Neural cell (in vitro differentiated cells): Measurements from ENCODE around the gene KLF2. TPM values are rescaled to one million over a fixed set of nuclear protein-coding genes. Genes with fewer than 3 reads are reported as not detected.

Source experiments
- H2AFZ ChIP-seq: fragments of 200-600, 300-800 bp; sonication (generic), shearing (Covaris generic); 2 replicates; pipeline ENCODE4 v1.6.0; 2014; ENCODE audit warnings: low read depth, mild to moderate bottlenecking, antibody characterized with exemption, low read length, moderate library complexity
- H3F3A ChIP-seq: fragments of 200-600 bp; shearing (Covaris generic); 2 replicates; pipeline ENCODE4 v1.6.1; 2016; ENCODE audit warnings: mild to moderate bottlenecking, moderate library complexity, mixed read lengths, antibody characterized with exemption, low read length; ENCODE audit not compliant: insufficient read depth, poor library complexity, severe bottlenecking
- H3K27ac ChIP-seq: fragments of 200-600, 300-800 bp; sonication (generic), shearing (Covaris generic); 2 replicates; pipeline ENCODE4 v1.5.1; 2014; ENCODE audit warnings: mild to moderate bottlenecking, low read length, moderate library complexity
- H3K27me3 ChIP-seq: fragments of 300-800, 200-600 bp; sonication (generic), shearing (Covaris generic); 2 replicates; pipeline ENCODE4 v1.6.0; 2014; ENCODE audit warnings: mild to moderate bottlenecking, low read depth, low read length, moderate library complexity; ENCODE audit not compliant: insufficient read depth
- H3K36me3 ChIP-seq: fragments of 300-800, 200-600 bp; sonication (generic), shearing (Covaris generic); 2 replicates; pipeline ENCODE4 v1.5.1; 2014; ENCODE audit warnings: mild to moderate bottlenecking, antibody characterized with exemption, low read length, moderate library complexity; ENCODE audit not compliant: insufficient read depth
- H3K4me2 ChIP-seq: fragments of 300-800, 200-600 bp; sonication (generic), shearing (Covaris generic); 2 replicates; pipeline ENCODE4 v1.6.0; 2014; ENCODE audit warnings: mild to moderate bottlenecking, low read length
- H3K4me3 ChIP-seq: fragments of 300-800, 200-600 bp; sonication (generic), shearing (Covaris generic); 2 replicates; pipeline ENCODE4 v1.5.1; 2014; ENCODE audit warnings: mild to moderate bottlenecking, low read length, moderate library complexity
- H3K79me2 ChIP-seq: fragments of 200-600 bp; shearing (Covaris generic); replicated peaks from 2 replicates; pipeline ENCODE4 v1.6.0; 2014; ENCODE audit warnings: mild to moderate bottlenecking, low read length, moderate library complexity; ENCODE audit not compliant: insufficient read depth
- H3K9ac ChIP-seq: fragments of 300-800, 200-600 bp; sonication (generic), shearing (Covaris generic); 2 replicates; pipeline ENCODE4 v1.6.1; 2016; ENCODE audit warnings: mild to moderate bottlenecking, low read length, mixed read lengths
- H3K9me2 ChIP-seq: fragments of 200-600 bp; shearing (Covaris generic); 2 replicates; pipeline ENCODE4 v1.6.1; 2016; ENCODE audit warnings: mild to moderate bottlenecking, low read length, mixed read lengths; ENCODE audit not compliant: insufficient read depth
- H3K9me3 ChIP-seq: fragments of 200-600, 300-800 bp; sonication (generic), shearing (Covaris generic); 2 replicates; pipeline ENCODE4 v1.6.1; 2016; ENCODE audit warnings: mild to moderate bottlenecking, mixed run types, low read length, moderate library complexity, mixed read lengths
- H4K20me1 ChIP-seq: fragments of 200-600 bp; shearing (Covaris generic); 2 replicates; pipeline ENCODE4 v1.6.1; 2016; ENCODE audit warnings: mild to moderate bottlenecking, mixed run types; ENCODE audit not compliant: insufficient read depth
- EP300 ChIP-seq: fragments of 450-650 bp; conservative IDR thresholded peaks from 2 replicates; pipeline ENCODE4 v1.6.1; 2014; ENCODE audit warnings: antibody characterized with exemption, mild to moderate bottlenecking, moderate library complexity; ENCODE audit not compliant: poor library complexity, severe bottlenecking
- EZH2 ChIP-seq: fragments of 200-600, 300-800 bp; shearing (Covaris generic), sonication (generic); IDR thresholded peaks from 2 replicates; pipeline ENCODE4 v1.6.1; 2014; ENCODE audit warnings: antibody characterized with exemption, low read length, borderline replicate concordance, mild to moderate bottlenecking; ENCODE audit not compliant: insufficient read depth, poor library complexity, severe bottlenecking
- MXI1 ChIP-seq: fragments of 450-650 bp; conservative IDR thresholded peaks from 2 replicates; pipeline ENCODE4 v1.6.1; 2014; ENCODE audit warnings: antibody characterized with exemption, mild to moderate bottlenecking; ENCODE audit not compliant: poor library complexity, severe bottlenecking
- POLR2AphosphoS5 ChIP-seq: IDR thresholded peaks from 2 replicates; pipeline ENCODE4 v1.6.1; 2012
- RAD21 ChIP-seq: fragments of 450-650 bp; conservative IDR thresholded peaks from 2 replicates; pipeline ENCODE4 v1.6.1; 2014; ENCODE audit warnings: antibody characterized with exemption, mild to moderate bottlenecking, moderate library complexity
- SMC3 ChIP-seq: fragments of 450-650 bp; conservative IDR thresholded peaks from 2 replicates; pipeline ENCODE4 v1.6.1; 2014; ENCODE audit warnings: antibody characterized with exemption, mild to moderate bottlenecking, moderate library complexity; ENCODE audit not compliant: poor library complexity
- TAF1 ChIP-seq: IDR thresholded peaks from 2 replicates; pipeline ENCODE4 v1.6.1; 2012; ENCODE audit warnings: low read depth
- polyA plus RNA-seq: library from polyadenylated mRNA; depleted of rRNA; stranded (reverse); fragments of >200 nt; gene quantifications from 2 replicates; pipeline ENCODE4 v1.2.3, GENCODE V29; 2014
- TF ChIP-seq, protein P1 (sequence below): fragments of 450-650 bp; IDR thresholded peaks from 2 replicates; pipeline ENCODE4 v1.5.1; 2014; ENCODE audit warnings: antibody characterized with exemption, mild to moderate bottlenecking, moderate library complexity; ENCODE audit not compliant: poor library complexity, severe bottlenecking
- TF ChIP-seq, protein P2 (sequence below): IDR thresholded peaks from 2 replicates; pipeline ENCODE4 v1.6.1; 2012; ENCODE audit warnings: borderline replicate concordance

The KLF2 gene
- polyA plus RNA-seq, 1 donor from 2014 or later: 0.15 TPM

DNA sequence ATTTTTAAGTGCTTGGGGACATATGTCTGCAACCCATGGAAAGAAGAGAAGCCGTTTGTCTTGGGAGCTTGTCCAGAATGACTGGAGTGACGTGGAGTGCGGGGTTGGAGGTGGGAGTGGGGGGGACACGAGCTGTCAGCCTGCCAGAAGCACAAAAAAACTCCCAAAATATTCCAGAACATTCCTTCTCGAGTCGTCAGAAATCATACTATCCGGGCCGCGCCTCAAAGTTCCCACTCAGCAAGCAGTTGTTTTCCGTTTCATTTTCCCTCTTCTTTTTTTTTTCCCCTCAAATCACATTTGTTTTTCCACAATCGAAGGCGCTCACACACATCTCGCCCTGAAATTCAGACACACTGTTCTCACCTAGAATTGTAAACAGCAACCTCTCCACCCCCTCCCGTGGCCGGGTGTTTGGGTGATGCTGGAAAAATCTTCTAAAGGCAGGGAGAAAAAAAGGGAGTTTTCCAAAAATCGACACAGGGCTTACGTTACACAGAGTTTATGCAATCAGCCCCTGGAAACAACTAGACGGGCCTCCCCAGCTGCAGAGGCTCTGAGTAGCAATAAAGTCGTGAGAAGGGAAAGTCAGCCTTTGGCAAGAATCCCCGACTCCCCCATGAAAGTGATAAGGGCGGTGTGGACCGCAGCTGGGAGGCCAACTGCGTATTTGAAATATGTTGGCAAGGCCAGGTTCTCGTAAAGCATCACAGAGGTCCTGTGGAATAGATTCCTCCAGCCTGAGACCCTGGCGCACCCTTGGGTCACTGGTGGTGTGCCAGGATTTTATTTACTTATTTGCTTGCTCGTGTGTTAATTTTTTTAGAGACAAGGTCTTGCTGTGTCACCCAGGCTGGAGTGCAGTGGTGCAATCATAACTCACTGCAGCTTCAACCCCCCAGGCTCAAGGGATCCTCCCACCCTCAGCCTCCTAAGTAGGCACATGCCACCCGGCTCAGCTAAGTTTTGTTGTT is 31.2 kb upstream of the KLF2 start:
- no peaks in the 10 kb centered on the region for H3K27me3 ChIP-seq
- H3K79me2 ChIP-seq: no peaks in the 10 kb centered on the region
- H3K9ac ChIP-seq: no peak overlapping the region
- H3K36me3 ChIP-seq: no peaks in the 10 kb centered on the region
- H2AFZ ChIP-seq: no peak overlapping the region
- H3K9me2 ChIP-seq: no peaks in the 10 kb centered on the region
- H3K4me3 ChIP-seq: no peak overlapping the region
- H3K9me3 ChIP-seq: no peaks in the 10 kb centered on the region
- no peak overlapping the region for H3K4me2 ChIP-seq
- no peak for TF ChIP-seq MXI1
- TF ChIP-seq POLR2AphosphoS5: no peak
- TF ChIP-seq RAD21: no peak
- TF ChIP-seq, protein P1, sequence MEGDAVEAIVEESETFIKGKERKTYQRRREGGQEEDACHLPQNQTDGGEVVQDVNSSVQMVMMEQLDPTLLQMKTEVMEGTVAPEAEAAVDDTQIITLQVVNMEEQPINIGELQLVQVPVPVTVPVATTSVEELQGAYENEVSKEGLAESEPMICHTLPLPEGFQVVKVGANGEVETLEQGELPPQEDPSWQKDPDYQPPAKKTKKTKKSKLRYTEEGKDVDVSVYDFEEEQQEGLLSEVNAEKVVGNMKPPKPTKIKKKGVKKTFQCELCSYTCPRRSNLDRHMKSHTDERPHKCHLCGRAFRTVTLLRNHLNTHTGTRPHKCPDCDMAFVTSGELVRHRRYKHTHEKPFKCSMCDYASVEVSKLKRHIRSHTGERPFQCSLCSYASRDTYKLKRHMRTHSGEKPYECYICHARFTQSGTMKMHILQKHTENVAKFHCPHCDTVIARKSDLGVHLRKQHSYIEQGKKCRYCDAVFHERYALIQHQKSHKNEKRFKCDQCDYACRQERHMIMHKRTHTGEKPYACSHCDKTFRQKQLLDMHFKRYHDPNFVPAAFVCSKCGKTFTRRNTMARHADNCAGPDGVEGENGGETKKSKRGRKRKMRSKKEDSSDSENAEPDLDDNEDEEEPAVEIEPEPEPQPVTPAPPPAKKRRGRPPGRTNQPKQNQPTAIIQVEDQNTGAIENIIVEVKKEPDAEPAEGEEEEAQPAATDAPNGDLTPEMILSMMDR: no peak
- TF ChIP-seq, protein P2, sequence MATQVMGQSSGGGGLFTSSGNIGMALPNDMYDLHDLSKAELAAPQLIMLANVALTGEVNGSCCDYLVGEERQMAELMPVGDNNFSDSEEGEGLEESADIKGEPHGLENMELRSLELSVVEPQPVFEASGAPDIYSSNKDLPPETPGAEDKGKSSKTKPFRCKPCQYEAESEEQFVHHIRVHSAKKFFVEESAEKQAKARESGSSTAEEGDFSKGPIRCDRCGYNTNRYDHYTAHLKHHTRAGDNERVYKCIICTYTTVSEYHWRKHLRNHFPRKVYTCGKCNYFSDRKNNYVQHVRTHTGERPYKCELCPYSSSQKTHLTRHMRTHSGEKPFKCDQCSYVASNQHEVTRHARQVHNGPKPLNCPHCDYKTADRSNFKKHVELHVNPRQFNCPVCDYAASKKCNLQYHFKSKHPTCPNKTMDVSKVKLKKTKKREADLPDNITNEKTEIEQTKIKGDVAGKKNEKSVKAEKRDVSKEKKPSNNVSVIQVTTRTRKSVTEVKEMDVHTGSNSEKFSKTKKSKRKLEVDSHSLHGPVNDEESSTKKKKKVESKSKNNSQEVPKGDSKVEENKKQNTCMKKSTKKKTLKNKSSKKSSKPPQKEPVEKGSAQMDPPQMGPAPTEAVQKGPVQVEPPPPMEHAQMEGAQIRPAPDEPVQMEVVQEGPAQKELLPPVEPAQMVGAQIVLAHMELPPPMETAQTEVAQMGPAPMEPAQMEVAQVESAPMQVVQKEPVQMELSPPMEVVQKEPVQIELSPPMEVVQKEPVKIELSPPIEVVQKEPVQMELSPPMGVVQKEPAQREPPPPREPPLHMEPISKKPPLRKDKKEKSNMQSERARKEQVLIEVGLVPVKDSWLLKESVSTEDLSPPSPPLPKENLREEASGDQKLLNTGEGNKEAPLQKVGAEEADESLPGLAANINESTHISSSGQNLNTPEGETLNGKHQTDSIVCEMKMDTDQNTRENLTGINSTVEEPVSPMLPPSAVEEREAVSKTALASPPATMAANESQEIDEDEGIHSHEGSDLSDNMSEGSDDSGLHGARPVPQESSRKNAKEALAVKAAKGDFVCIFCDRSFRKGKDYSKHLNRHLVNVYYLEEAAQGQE: no peak
- TF ChIP-seq EZH2: no peak
- TF ChIP-seq TAF1: no peak
- no peak for TF ChIP-seq SMC3
- TF ChIP-seq EP300: no peak
- no peaks in the 10 kb centered on the region for H4K20me1 ChIP-seq
- no peak overlapping the region for H3K27ac ChIP-seq
- H3F3A ChIP-seq: no peaks in the 10 kb centered on the region

DNA sequence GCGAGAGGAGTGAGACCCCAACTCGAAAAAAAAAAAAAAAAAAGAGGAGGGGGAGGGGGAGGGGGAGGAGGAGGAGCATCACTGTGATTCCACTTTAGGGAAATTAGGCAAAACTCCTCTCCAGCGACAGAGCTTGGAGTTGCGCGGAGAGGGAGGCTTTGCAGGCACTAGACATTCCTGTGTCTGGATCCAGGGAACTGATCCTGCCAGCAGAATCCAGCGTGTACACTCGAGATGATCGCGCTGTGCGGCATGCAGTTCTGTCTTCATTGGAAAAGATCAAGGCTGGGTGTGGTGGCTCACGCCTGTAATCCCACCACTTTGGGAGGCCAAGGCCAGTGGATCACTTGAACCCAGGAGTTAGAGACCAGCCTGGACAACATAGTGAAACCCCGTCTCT is 29.6 kb upstream of the KLF2 start:
- Histone ChIP-seq H2AFZ (no peak overlapping the region), H3K9me2 (no peaks in the 10 kb centered on the region), H3K9me3 (no peaks in the 10 kb centered on the region), H3K27me3 (no peaks in the 10 kb centered on the region), H3F3A (no peaks in the 10 kb centered on the region), H3K27ac (no peak overlapping the region), H3K79me2 (no peaks in the 10 kb centered on the region), H4K20me1 (no peaks in the 10 kb centered on the region), H3K4me2 (no peak overlapping the region), H3K36me3 (no peaks in the 10 kb centered on the region), H3K4me3 (no peak overlapping the region), H3K9ac (no peak overlapping the region)
- TF ChIP-seq RAD21 (no peak), MXI1 (no peak), TAF1 (no peak), SMC3 (no peak), EP300 (no peak), EZH2 (no peak), POLR2AphosphoS5 (no peak)
- TF ChIP-seq, protein P1: no peak
- TF ChIP-seq, protein P2: no peak
